Measurements from ENCODE around the gene CPVL.

The CPVL gene

GRCh38 chr7:29146057-29146706 is at the start of gene CPVL:
Gene CPVL, minus strand, starts transcription at chr7:29146537. Its CDS starts 25,476 bp downstream, at chr7:29121061.
- DNase-seq = peak; percentile 59

GRCh38 chr7:29194594-29195427 is 48.5 kb upstream of the CPVL start, which contains the start of gene CHN2:
Gene CHN2, plus strand, starts transcription at chr7:29194775.
- peak; percentile 72 for DNase-seq

GRCh38 chr7:29194206-29194593 is 47.9 kb upstream of the CPVL start:
- peak; percentile 52 for DNase-seq

- DNase-seq = no peak
Observed at GRCh38 chr7:29193316-29194205, 47.2 kb upstream of the CPVL start.

GRCh38 chr7:29192811-29193210 is 46.5 kb upstream of the CPVL start:
- DNase-seq = no peak

GRCh38 chr7:29192323-29192722 is 46.0 kb upstream of the CPVL start:
- DNase-seq = no peak

- no peak for DNase-seq
Observed at GRCh38 chr7:29190349-29191045, 44.2 kb upstream of the CPVL start.

- DNase-seq = peak; percentile 69
Observed at GRCh38 chr7:29189743-29190201, 43.4 kb upstream of the CPVL start.

GRCh38 chr7:29185613-29186012 is 39.3 kb upstream of the CPVL start:
- no peak for DNase-seq

- no peak for DNase-seq
Observed at GRCh38 chr7:29184599-29184998, 38.3 kb upstream of the CPVL start.

GRCh38 chr7:29179115-29179514 is 32.8 kb upstream of the CPVL start:
- no peak for DNase-seq

GRCh38 chr7:29177963-29178600 is 31.7 kb upstream of the CPVL start:
- peak; percentile 25 for DNase-seq

GRCh38 chr7:29173458-29173857 is 27.1 kb upstream of the CPVL start:
- no peak for DNase-seq

- DNase-seq = no peak
Observed at GRCh38 chr7:29170781-29171180, 24.4 kb upstream of the CPVL start.

- DNase-seq = no peak
Observed at GRCh38 chr7:29167721-29168120, 21.4 kb upstream of the CPVL start.

GRCh38 chr7:29163854-29164253 is 17.5 kb upstream of the CPVL start:
- no peak for DNase-seq

GRCh38 chr7:29162577-29162976 is 16.2 kb upstream of the CPVL start:
- DNase-seq = no peak

- DNase-seq = no peak
Observed at GRCh38 chr7:29161231-29161630, 14.9 kb upstream of the CPVL start.

- no peak for DNase-seq
Observed at GRCh38 chr7:29160080-29160479, 13.7 kb upstream of the CPVL start.

- no peak for DNase-seq
Observed at GRCh38 chr7:29158795-29159423, 12.6 kb upstream of the CPVL start.

GRCh38 chr7:29156907-29157452 is 10.6 kb upstream of the CPVL start:
- DNase-seq = no peak

All from right hindlimb (tissue), 1 donor.